ENCODE results near the gene WDR62.
A peak's percentile ranks its signal among the peaks of the same experiment; 100 is the strongest.

WDR62 gene

GRCh38 chr19:36108684-36109083 is 54.0 kb downstream of the WDR62 start:
- H3K27ac ChIP-seq: peak overlapping the region; percentile 17; the same call in 1 of the 2 replicates
- no peak for TF ChIP-seq CTCF (conservative IDR thresholded peaks at IDR 0.05)

- TF ChIP-seq CTCF (conservative IDR thresholded peaks at IDR 0.05): no peak
- peak within 1 kb of the TSS; percentile 2; the same call in 1 of the 2 replicates for H3K27ac ChIP-seq
Measured at GRCh38 chr19:36110487-36111199, 55.9 kb downstream of the WDR62 start, which contains the start of gene OVOL3. Gene OVOL3, plus strand, starts transcription at chr19:36111143. Its CDS starts 60 bp downstream, at chr19:36111203.

- peak overlapping the region; percentile 2; the same call in 1 of the 2 replicates for H3K27ac ChIP-seq
Measured at GRCh38 chr19:36111200-36111539, 56.5 kb downstream of the WDR62 start.

GRCh38 chr19:36112678-36113077 is 58.0 kb downstream of the WDR62 start:
- TF ChIP-seq CTCF (conservative IDR thresholded peaks at IDR 0.05): no peak
- peak overlapping the region; percentile 95 for H3K27ac ChIP-seq

More at GRCh38 chr19:36111200-36111539, 56.5 kb downstream of the WDR62 start:
- TF ChIP-seq CTCF (conservative IDR thresholded peaks at IDR 0.05): no peak

GRCh38 chr19:36113425-36113824 is 58.7 kb downstream of the WDR62 start:
- TF ChIP-seq CTCF (conservative IDR thresholded peaks at IDR 0.05): no peak
- peak overlapping the region; percentile 95 for H3K27ac ChIP-seq

GRCh38 chr19:36113894-36114720 is 59.4 kb downstream of the WDR62 start:
- peak overlapping the region; percentile 95 for H3K27ac ChIP-seq
- TF ChIP-seq CTCF (conservative IDR thresholded peaks at IDR 0.05): peak; percentile 68

GRCh38 chr19:36114721-36115452 is 60.2 kb downstream of the WDR62 start, which contains the start of gene POLR2I:
Gene POLR2I, minus strand, starts transcription at chr19:36114875. Its CDS starts 19 bp downstream, at chr19:36114856.
- TF ChIP-seq CTCF (conservative IDR thresholded peaks at IDR 0.05): no peak
- peak within 1 kb of the TSS; percentile 95 for H3K27ac ChIP-seq
